HG03342 (cell line): Measurements from ENCODE around the gene SRBD1.

ENCODE experiments used
- ATAC-seq: cut with Tn5 transposase; IDR thresholded peaks from one replicate; pipeline ENCODE4 v1.9.1; 2021; ENCODE audit warnings: mild to moderate bottlenecking, moderate library complexity; ENCODE audit not compliant: unreplicated experiment

The SRBD1 gene

DNA sequence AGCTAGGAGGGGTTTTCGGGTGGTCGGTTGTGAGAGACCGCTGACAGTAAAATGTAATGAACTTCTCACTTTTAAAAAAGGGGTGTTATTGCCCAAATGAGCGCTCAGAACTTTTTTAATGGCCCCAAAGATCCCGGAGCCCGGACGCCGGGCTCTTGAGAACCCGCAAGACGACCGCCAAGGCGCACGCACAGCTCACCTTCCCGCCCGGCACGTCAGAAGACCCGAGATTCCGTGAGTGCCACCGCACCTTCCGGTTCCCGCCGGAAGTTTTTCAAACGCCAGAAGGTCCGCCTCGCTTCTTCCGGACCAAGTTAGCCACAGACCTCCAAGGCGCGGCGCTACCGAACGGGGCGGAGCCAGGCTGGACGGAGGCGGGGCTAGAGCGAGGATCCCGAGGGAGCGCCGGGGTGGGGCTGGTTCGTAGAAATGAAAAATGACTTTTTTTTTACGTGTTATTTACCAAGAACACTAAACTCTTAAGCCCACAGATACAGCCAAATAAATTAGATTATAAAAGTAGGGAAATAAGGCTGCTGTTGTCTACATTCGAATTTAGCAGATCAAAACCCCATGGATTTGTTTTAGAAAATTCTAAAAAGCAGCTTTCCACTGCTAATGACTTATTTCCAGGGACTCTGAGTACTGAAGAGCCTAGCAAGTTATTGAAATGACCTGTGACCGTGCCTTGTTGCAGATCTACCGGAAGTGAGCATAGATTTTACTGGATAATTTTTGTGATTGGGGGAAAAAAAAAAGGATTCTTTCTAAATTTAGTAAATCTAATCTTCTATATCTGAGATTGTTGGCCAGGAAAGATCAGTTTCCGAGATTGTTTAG, at the start of gene SRBD1:
Gene SRBD1 (minus strand): TSS at position 248 of the 840 bp plus-strand sequence. CDS start 5,826 bp downstream, outside the sequence.
- peak; percentile 96 for ATAC-seq

DNA sequence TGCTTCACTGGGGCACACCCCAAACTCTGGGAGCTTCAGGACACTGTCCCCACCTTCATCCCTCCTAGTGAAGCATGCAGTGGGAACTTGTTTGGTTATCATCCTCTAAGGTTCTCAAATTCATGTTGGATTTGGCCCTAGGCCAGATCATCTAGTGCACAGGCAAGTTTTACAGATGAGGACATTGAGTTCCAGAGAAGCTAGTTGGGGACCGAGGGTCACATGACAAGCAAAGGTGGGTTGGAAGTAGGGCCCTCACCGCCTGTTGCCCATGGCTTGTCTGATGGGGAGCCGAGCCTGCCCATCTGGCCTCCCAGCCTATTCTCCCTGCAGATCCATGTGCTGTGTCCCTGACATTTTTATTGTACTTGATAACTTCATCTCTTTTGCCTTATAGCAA, 43.2 kb upstream of the SRBD1 start:
- ATAC-seq = no peak

- ATAC-seq = no peak
Measured at GRCh38 chr2:45653122-45653913, 42.3 kb upstream of the SRBD1 start.

DNA sequence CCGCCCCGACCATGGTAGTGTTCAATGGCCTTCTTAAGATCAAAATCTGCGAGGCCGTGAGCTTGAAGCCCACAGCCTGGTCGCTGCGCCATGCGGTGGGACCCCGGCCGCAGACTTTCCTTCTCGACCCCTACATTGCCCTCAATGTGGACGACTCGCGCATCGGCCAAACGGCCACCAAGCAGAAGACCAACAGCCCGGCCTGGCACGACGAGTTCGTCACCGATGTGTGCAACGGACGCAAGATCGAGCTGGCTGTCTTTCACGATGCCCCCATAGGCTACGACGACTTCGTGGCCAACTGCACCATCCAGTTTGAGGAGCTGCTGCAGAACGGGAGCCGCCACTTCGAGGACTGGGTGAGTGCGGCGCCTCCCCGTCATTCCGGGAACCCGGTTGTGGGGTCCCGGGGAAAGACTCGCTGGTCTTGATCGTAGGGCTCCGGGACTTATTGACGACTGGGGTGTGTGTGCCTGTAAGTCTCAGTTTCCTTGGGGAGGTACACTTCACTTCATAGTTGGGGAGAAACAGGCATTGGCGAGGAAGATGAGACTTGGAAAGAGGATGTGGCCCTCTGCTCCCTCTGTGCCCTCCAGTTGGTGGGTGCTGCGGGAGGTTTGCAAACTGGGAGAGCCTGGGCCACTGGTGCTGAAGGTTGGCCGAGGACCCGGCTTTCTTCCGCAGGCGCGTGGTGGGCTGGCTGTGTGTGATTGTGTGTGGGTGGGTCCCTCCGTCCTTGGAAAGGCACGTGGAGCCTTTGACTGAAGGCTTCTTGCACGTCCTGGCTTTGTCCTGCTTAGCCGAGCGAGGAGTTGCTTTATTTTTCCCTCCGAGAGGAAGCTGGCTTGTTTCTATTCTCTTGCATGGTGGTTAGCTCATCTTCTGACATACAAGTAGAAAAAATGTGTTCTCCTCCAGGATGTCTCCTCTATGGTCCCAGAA, 41.3 kb upstream of the SRBD1 start:
- no peak for ATAC-seq

- peak; percentile 7 for ATAC-seq
Measured at GRCh38 chr2:45651415-45652089, 40.5 kb upstream of the SRBD1 start, which contains the start of gene PRKCE. PRKCE (plus strand) TSS chr2:45651675.

GRCh38 chr2:45650851-45651414, 39.9 kb upstream of the SRBD1 start:
- ATAC-seq = peak; percentile 70

GRCh38 chr2:45649858-45650811, 39.1 kb upstream of the SRBD1 start:
- peak; percentile 21 for ATAC-seq

DNA sequence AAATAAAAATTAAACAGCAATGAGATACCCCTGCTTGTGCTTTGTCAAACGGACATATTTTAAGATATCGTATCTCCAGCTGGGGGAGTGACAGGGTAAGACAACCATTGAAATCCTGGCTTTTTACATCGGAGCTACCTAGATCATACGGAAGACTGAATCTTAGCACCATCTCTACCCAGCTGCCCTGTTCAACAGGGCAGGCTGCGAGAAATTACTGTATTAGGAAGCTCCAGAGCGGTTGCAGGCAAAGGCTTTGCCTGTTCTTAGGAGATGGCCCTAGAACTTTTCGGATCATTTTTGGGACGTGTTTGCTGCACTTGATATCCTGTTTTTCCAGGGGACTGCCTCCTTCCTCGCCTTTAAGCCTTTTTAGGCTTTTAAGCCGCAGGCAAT, 38.4 kb upstream of the SRBD1 start:
- no peak for ATAC-seq

DNA sequence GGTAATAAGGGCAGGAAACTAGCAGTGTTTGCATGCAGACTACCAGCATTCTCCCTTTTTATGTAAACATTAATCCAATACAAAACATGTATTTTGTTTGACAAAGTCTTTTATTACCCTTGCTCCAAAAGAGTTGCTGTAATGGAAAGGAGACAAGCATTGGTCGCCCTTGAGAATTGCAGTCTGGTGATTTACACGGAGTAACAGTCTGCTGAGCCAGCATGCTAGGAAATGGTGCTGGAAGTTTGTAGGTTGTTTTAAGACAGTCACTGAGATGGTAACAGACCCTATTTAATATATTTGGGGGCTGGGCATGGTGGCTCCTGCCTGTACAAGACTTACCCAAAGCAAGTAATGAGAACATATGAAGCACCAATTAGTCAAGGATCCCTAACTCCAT, 37.6 kb upstream of the SRBD1 start:
- no peak for ATAC-seq

GRCh38 chr2:45647986-45648520, 37.0 kb upstream of the SRBD1 start:
- ATAC-seq = no peak

- ATAC-seq = no peak
Measured at GRCh38 chr2:45647356-45647755, 36.3 kb upstream of the SRBD1 start.

DNA sequence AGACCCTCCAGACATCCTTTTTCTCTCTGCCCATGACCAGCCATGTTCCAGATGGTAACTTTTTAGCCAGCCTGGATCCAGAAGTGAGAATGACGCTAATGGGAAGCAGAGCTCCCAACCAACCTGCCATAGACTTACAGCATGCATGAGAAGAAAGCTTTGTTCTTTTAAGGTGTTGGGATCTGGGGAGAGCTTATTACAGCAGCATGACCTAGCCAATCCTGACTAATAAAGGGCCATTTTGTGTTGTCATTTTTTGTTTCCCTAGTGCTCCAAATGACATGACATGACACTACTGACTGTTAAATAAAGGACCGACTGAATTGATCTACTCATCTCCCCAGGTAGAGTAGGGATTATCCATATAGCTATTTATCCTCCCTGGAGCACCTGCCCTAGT, 35.2 kb upstream of the SRBD1 start:
- ATAC-seq = no peak

- peak; percentile 79 for ATAC-seq
Measured at GRCh38 chr2:45643543-45644542, 32.8 kb upstream of the SRBD1 start.

DNA sequence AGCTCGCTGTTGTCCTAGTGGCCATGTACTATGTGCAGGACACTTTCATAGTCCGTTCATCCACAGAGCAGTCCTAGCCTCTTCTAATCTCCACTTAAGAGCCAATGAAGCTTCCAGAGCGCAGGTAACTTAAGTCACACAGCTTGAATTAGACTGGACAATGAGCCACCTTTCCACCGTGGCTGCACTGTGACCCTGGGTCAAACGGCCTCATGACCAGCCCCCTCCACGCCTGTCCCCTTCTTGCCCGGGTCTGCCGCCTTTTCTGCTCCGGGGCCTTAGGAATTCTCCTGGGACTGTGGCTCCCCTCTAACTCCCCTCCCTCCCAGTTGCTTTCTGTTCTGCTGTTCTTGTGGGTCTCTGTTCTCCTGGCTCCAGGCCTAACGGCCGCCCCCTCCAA, 32.0 kb upstream of the SRBD1 start:
- no peak for ATAC-seq

DNA sequence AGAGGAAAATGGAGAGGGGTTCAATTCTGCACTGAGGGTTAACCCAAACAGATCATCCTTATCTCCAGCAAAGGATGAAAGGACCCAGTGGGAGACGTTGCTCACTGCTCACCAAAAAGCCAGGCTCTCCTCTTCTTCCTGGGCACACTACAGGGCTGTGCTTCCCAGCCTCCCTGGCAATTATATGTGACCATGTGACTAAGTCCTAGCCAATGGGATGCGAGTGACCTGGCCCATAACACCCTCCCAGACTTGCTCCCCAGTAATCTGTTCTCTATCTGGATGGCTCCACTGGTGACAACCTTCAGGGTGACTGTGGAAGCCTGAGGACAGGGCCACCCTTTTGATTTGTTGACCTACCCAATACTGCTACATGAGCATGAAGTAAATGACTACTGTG, 29.5 kb upstream of the SRBD1 start:
- ATAC-seq = no peak

GRCh38 chr2:45637440-45637839, 26.4 kb upstream of the SRBD1 start:
- ATAC-seq = peak; percentile 83

DNA sequence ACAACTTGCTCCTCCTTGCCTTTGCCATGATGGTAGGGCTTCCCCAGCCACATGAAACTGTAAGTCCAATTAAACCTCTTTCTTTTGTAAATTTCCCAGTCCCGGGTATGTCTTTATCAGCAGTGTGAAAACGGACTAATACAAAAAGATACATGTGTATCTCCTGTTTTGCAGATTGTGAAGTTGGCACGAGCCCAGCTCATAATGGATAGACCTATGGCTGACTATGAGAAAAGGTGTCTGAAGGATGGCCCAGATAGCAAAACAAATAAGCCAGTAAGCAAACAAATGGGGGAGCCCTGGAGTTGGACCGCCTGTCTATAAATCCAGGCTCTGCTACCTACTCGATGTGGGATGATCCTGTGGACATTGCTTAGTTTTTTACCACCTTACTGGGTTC, 24.9 kb upstream of the SRBD1 start:
- ATAC-seq = no peak
